ENCODE measurements around the gene SENP7.
"Not testable (repeated sequence)": the region's sequence is repeated elsewhere in the genome, so short reads cannot be mapped to it uniquely, and the experiment has no call there.

Gene SENP7

GRCh38 chr3:101438641-101439040 is 74.4 kb downstream of the SENP7 start:
- DNase-seq = not testable (repeated sequence)

GRCh38 chr3:101433652-101434051 is 79.4 kb downstream of the SENP7 start:
- no peak for DNase-seq

- DNase-seq = no peak
Observed at GRCh38 chr3:101423984-101424888, 88.8 kb downstream of the SENP7 start.

GRCh38 chr3:101418851-101419250 is 94.2 kb downstream of the SENP7 start:
- no peak for DNase-seq

GRCh38 chr3:101414121-101414520 is 98.9 kb downstream of the SENP7 start:
- DNase-seq = no peak

- no peak for DNase-seq
Observed at GRCh38 chr3:101413656-101414055, 99.4 kb downstream of the SENP7 start.

GRCh38 chr3:101391413-101391950 is 121.5 kb downstream of the SENP7 start:
- DNase-seq = no peak

GRCh38 chr3:101388706-101389105 is 124.3 kb downstream of the SENP7 start:
- no peak for DNase-seq

- DNase-seq = no peak
Observed at GRCh38 chr3:101387351-101387750, 125.7 kb downstream of the SENP7 start.

GRCh38 chr3:101384426-101384825 is 128.6 kb downstream of the SENP7 start:
- no peak for DNase-seq

GRCh38 chr3:101383656-101384055 is 129.4 kb downstream of the SENP7 start:
- no peak for DNase-seq

- DNase-seq = no peak
Observed at GRCh38 chr3:101383156-101383575, 129.8 kb downstream of the SENP7 start.

GRCh38 chr3:101381809-101382208 is 131.2 kb downstream of the SENP7 start:
- peak in 1 of 2 donors; percentile 51 for DNase-seq

GRCh38 chr3:101379658-101380376 is 133.2 kb downstream of the SENP7 start:
- DNase-seq = no peak

- no peak for DNase-seq
Observed at GRCh38 chr3:101377796-101378195, 135.2 kb downstream of the SENP7 start.

- no peak for DNase-seq
Observed at GRCh38 chr3:101377209-101377608, 135.8 kb downstream of the SENP7 start.

- DNase-seq = no peak
Observed at GRCh38 chr3:101375586-101375985, 137.4 kb downstream of the SENP7 start.

- DNase-seq = no peak
Observed at GRCh38 chr3:101362406-101362805, 150.6 kb downstream of the SENP7 start.

- DNase-seq = no peak
Observed at GRCh38 chr3:101351829-101352228, 161.2 kb downstream of the SENP7 start.

- no peak for DNase-seq
Observed at GRCh38 chr3:101340591-101340990, 172.4 kb downstream of the SENP7 start.

- DNase-seq = no peak
Observed at GRCh38 chr3:101333883-101334282, 179.1 kb downstream of the SENP7 start.

GRCh38 chr3:101329016-101329673 is 183.9 kb downstream of the SENP7 start:
- no peak for DNase-seq
